Stomach (tissue), 9 donors: ENCODE results near the gene LTBP4. TPM values are rescaled to one million over a fixed set of nuclear protein-coding genes. Genes with fewer than 3 reads are reported as not detected.

Source experiments
- DNase-seq, 2 donors: peaks; one replicate each; pipeline versions ENCODE4 v3.0.0 to v3.0.0-alpha.2; 2013 to 2019
- H3K27ac ChIP-seq, 5 donors: fragments of 200-600 bp in 4 of 5; sonication (generic) in 4 of 5; one replicate each; pipeline ENCODE4 v1.5.1; 2013 to 2019; ENCODE audit warnings: mild to moderate bottlenecking in 1 of 5, moderate library complexity in 1 of 5
- H3K27me3 ChIP-seq, 3 donors: fragments of 200-600 bp; sonication (generic); one replicate each; pipeline ENCODE4 v1.5.1; 2017 to 2019; ENCODE audit warnings: mixed run types in 1 of 3
- H3K36me3 ChIP-seq, 4 donors: fragments of 200-600 bp; sonication (generic); 1 replicate in 3 of 4; 2 replicates in 1 of 4; pipeline ENCODE4 v1.5.1; 2016 to 2019
- H3K4me1 ChIP-seq, 4 donors: fragments of 200-600 bp; sonication (generic); one replicate each; pipeline ENCODE4 v1.5.1; 2016 to 2019
- H3K4me3 ChIP-seq, 4 donors: fragments of 200-600 bp; sonication (generic) in 3 of 4; one replicate each; pipeline ENCODE4 v1.5.1; 2016 to 2019; ENCODE audit warnings: mild to moderate bottlenecking in 1 of 4
- H3K9me3 ChIP-seq, 4 donors: fragments of 200-600 bp; sonication (generic); one replicate each; pipeline ENCODE4 v1.5.1; 2016 to 2019
- EP300 ChIP-seq: sonication (generic); formaldehyde crosslinking; IDR thresholded peaks from one replicate; pipeline ENCODE4 v1.6.1; 2017; ENCODE audit warnings: antibody characterized with exemption
- POLR2A ChIP-seq, 4 donors: fragments of 450-650 bp; IDR thresholded peaks; one replicate each; pipeline ENCODE4 v1.6.1; 2016; ENCODE audit warnings: antibody characterized with exemption in 4 of 4, control low read depth in 2 of 4, mild to moderate bottlenecking in 1 of 4, moderate library complexity in 1 of 4
- POLR2AphosphoS5 ChIP-seq, 3 donors: sonication (generic); formaldehyde crosslinking; IDR thresholded peaks; one replicate each; pipeline ENCODE4 v1.6.1; 2016; ENCODE audit warnings: antibody characterized with exemption in 3 of 3
- WGBS, 5 donors: extraction: QIAGEN DNeasy Blood & Tissue Kit in 3 of 5; methylation state at CpG; one replicate each; pipeline versions ENCODE4 v1.1.5 to v1.1.7; 2013 to 2018; 5-methylcytosine and 5-hydroxymethylcytosine counted together
- intact Hi-C: fragments of 100-400 bp; cut with DNase I; formaldehyde crosslinking; loops from one replicate; pipeline ENCODE4 v1.15.1; 2023; ENCODE audit warnings: low total_unique reads
- polyA plus RNA-seq, 3 donors: library from polyadenylated mRNA; stranded (reverse); fragments of 200-250 nt; gene quantifications; one replicate each; pipeline ENCODE4 v1.2.3, GENCODE V29; 2013
- total RNA-seq, 5 donors: library from RNA; depleted of rRNA; stranded (reverse); fragments of >200 nt; gene quantifications; one replicate each; pipeline versions ENCODE4 v1.1.0 to v1.2.3, GENCODE V29; 2014 to 2016
- TF ChIP-seq, protein P1 (sequence below), 7 experiments: fragments of 450-650 bp in 4 of 7; fragments of 200-600 bp in 3 of 7; sonication (generic) in 3 of 7; IDR thresholded peaks; one replicate each; pipeline ENCODE4 v1.5.1; 2016 to 2019; ENCODE audit warnings: antibody characterized with exemption in 7 of 7, control low read depth in 2 of 7, mild to moderate bottlenecking in 1 of 7
- donor health status: healthy with polysubstance abuse.
- donor health status: Bipolar disorder and iron deficiency.
- donor health status: healthy.

LTBP4 gene
- total and polyA plus RNA-seq, 8 donors: 66.1 to 1,027 (median 139) TPM

DNA sequence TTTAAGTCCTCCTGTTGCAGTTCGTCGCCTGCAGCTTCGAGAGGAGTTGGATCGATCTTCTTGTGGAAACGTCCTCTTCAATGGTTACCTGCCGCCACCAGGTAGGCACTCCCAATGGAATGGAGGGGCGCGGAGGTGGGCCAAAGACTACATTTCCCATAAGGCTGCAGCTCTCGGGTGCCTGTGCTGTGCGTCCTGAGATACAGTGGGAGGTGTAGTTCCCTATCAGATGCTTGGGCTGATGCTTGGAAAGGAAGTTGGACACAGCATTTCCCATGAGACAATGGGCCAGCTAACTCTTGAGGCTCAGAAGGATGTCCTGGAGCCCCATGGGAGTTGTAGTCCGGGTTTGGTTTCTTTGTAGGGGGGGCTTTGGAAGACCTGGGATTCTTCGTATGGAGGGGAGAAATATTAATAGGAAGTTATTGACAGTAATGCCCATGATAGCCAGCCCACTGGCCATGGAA lies 22.7 kb upstream of the LTBP4 start:
- no peaks in the 10 kb centered on the region for H3K27me3 ChIP-seq
- H3K4me1 ChIP-seq: peaks cover 3 to 29% (median 23%) of the 10 kb centered on the region in 4 donors
- intact Hi-C loops: no loop called here
- TF ChIP-seq, protein P1, sequence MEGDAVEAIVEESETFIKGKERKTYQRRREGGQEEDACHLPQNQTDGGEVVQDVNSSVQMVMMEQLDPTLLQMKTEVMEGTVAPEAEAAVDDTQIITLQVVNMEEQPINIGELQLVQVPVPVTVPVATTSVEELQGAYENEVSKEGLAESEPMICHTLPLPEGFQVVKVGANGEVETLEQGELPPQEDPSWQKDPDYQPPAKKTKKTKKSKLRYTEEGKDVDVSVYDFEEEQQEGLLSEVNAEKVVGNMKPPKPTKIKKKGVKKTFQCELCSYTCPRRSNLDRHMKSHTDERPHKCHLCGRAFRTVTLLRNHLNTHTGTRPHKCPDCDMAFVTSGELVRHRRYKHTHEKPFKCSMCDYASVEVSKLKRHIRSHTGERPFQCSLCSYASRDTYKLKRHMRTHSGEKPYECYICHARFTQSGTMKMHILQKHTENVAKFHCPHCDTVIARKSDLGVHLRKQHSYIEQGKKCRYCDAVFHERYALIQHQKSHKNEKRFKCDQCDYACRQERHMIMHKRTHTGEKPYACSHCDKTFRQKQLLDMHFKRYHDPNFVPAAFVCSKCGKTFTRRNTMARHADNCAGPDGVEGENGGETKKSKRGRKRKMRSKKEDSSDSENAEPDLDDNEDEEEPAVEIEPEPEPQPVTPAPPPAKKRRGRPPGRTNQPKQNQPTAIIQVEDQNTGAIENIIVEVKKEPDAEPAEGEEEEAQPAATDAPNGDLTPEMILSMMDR (IDR thresholded peaks at IDR 0.05): no peak
- no peak for TF ChIP-seq EP300
- TF ChIP-seq POLR2AphosphoS5 (IDR thresholded peaks at IDR 0.05): no peak
- no peak for TF ChIP-seq POLR2A (IDR thresholded peaks at IDR 0.05)
- peaks cover 23 to 45% (median 40%) of the 10 kb centered on the region in 4 donors for H3K36me3 ChIP-seq
- DNase-seq: peak in 1 of 2 donors; percentile 67
- no peak overlapping the region for H3K4me3 ChIP-seq
- 78 to 84% (median 83%) methylated on average over 12 of the region's 12 CpGs for WGBS, 5 donors
- no peak overlapping the region for H3K27ac ChIP-seq
- H3K9me3 ChIP-seq: no peaks in the 10 kb centered on the region

DNA sequence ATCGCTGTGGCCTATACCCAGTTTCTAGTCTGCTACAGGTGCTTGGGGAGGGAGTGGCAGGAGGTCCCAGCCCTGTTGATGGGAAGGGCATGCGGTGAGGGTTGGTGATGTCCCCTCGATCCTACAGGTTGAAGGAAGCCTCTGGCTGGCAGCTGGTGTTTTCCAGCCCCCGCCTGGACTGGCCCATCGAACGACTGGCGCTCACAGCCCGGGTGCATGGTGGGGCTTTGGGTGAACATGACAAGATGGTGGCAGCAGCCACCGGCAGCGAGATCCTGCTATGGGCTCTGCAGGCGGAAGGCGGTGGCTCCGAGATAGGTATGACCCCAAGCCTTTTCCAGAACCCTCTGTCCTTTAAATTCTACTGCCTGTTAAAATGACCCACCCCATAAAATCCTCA lies 20.6 kb upstream of the LTBP4 start:
- TF ChIP-seq, protein P1 (IDR thresholded peaks at IDR 0.05): no peak
- TF ChIP-seq EP300 (no peak), POLR2A (IDR thresholded peaks at IDR 0.05) (no peak), POLR2AphosphoS5 (IDR thresholded peaks at IDR 0.05) (no peak)
- intact Hi-C loops: no loop called here
- WGBS, 5 donors: 92 to 98% (median 95%) methylated on average over 11 to 13 of the region's 13 CpGs
- Histone ChIP-seq H3K27me3 (no peaks in the 10 kb centered on the region), H3K4me1 (peaks cover 3 to 29% (median 22%) of the 10 kb centered on the region in 4 donors), H3K4me3 (peak overlapping the region in 1 of 4 donors; percentile 6), H3K36me3 (peaks cover 23 to 66% (median 60%) of the 10 kb centered on the region in 4 donors), H3K9me3 (no peaks in the 10 kb centered on the region), H3K27ac (peak overlapping the region in 3 of 5 donors; percentile 2 to 71 (median 66))
- DNase-seq: no peak

DNA sequence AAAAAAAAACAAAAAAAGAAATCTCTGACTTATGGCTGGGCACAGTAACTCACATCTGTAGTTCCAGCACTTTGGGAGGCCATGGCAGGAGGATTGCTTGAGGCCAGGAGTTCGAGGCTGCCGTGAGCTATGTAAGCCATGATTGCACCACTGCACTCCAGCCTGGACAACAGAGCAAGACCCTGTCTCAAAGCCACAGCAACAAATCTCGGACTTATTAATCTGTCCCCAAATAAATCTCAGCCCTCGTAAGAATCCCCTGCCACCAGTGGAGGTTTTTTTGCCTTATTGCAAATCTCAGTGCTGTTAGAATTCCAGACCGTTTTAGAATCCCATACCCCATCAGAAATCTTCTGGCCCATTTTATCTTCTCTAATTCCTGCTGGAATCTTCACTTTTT lies 19.6 kb upstream of the LTBP4 start:
- 90 to 98% (median 97%) methylated on average over 5 of the region's 5 CpGs for WGBS, 5 donors
- Histone ChIP-seq H3K4me3 (no peak overlapping the region), H3K27ac (no peak overlapping the region), H3K9me3 (no peaks in the 10 kb centered on the region), H3K36me3 (peaks cover 23 to 73% (median 69%) of the 10 kb centered on the region in 4 donors), H3K27me3 (no peaks in the 10 kb centered on the region), H3K4me1 (peaks cover 3 to 22% (median 15%) of the 10 kb centered on the region in 4 donors)
- intact Hi-C loops: no loop called here
- no peak for DNase-seq
- TF ChIP-seq EP300 (no peak), POLR2AphosphoS5 (IDR thresholded peaks at IDR 0.05) (no peak), POLR2A (IDR thresholded peaks at IDR 0.05) (no peak)
- TF ChIP-seq, protein P1 (IDR thresholded peaks at IDR 0.05): no peak

DNA sequence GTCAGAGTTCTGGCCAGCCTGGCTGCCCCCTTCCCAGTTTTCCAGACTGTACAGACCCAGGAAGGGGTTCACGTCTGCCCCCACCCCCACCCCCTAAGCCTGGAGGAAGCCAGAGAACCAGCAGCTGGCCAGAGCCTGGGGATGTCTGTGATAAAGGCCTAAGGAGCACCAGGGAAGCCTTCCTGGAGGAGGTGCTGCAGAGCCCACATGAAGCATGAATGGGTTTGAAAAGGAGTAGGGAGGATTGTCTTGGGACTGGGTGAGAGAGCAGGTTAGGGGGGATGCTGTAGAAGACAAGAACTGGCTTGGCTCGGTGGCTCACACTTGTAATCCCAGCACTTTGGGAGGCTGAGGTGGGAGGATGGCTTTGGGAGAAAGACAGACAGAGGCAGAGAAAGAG lies 18.7 kb upstream of the LTBP4 start:
- 89 to 98% (median 92%) methylated on average over 2 of the region's 2 CpGs for WGBS, 5 donors

More for the DNA sequence above, 18.7 kb upstream of the LTBP4 start:
- intact Hi-C loops: no loop called here
- Histone ChIP-seq H3K36me3 (peaks cover 23 to 83% (median 78%) of the 10 kb centered on the region in 4 donors), H3K27ac (no peak overlapping the region), H3K9me3 (no peaks in the 10 kb centered on the region), H3K27me3 (no peaks in the 10 kb centered on the region), H3K4me3 (no peak overlapping the region), H3K4me1 (peaks cover 2 to 17% (median 11%) of the 10 kb centered on the region in 4 donors)
- no peak for DNase-seq
- TF ChIP-seq, protein P1 (IDR thresholded peaks at IDR 0.05): no peak
- TF ChIP-seq EP300 (no peak), POLR2AphosphoS5 (IDR thresholded peaks at IDR 0.05) (no peak), POLR2A (IDR thresholded peaks at IDR 0.05) (no peak)
